Astrocyte (in vitro differentiated cells and primary cell): Measurements from ENCODE around the gene TPD52L1.

Experiments
- CTCF ChIP-seq: IDR thresholded peaks from 2 replicates; pipeline ENCODE4 v1.5.1; 2011; ENCODE audit warnings: low read depth, mild to moderate bottlenecking, inconsistent platforms, low read length, moderate library complexity; ENCODE audit not compliant: insufficient read depth
- EZH2 ChIP-seq: IDR thresholded peaks from 2 replicates; pipeline ENCODE4 v1.6.1; 2012; ENCODE audit warnings: mild to moderate bottlenecking, low read length, inconsistent platforms; ENCODE audit not compliant: insufficient read depth

GRCh38 chr6:125303512-125303854 is 149.9 kb downstream of the TPD52L1 start:
- TF ChIP-seq CTCF (no peak), EZH2 (no peak)
